Right renal pelvis (tissue), 4 donors: ENCODE data around the gene PTOV1. TPM values are rescaled to one million over a fixed set of nuclear protein-coding genes. Genes with fewer than 3 reads are reported as not detected.

ENCODE experiments used
- DNase-seq, 4 donors: peaks; one replicate each; pipeline ENCODE4 v3.0.0-alpha.2; 2013; ENCODE audit warnings: low read depth in 4 of 4, low spot score in 3 of 4, missing footprints in 1 of 4
- polyA plus RNA-seq, 4 donors: library from polyadenylated mRNA; unstranded; fragments of 120-200 nt; gene quantifications; one replicate each; pipeline ENCODE4 v1.2.1, GENCODE V29; 2013; ENCODE audit not compliant: insufficient read length in 4 of 4

Gene PTOV1
- polyA plus RNA-seq, 4 donors: 249 to 353 (median 277) TPM

DNA sequence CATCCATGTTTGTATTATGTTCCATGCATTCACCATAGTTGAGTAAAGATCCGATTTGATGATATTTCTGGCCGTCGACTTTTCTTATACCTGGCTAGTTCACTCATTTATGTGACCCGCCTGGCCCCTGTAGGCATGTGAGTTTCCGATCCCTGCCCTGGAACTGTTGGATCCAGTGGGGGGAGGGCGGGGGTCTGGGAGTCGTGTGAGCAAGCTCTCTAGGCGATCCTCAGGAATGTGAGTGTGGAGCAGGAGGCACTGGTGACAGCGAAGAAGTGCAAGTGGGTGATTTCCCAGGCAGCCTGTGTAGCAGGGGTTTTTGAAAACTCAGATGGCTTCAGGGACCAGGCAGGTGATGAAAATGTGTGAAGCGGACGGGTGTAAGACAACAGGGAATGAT, 10.6 kb upstream of the PTOV1 start:
- DNase-seq: no peak

GRCh38 chr19:49840736-49841249, 10.2 kb upstream of the PTOV1 start:
- DNase-seq: no peak

GRCh38 chr19:49843265-49843664, 7.7 kb upstream of the PTOV1 start:
- no peak for DNase-seq

GRCh38 chr19:49844138-49845095, 6.5 kb upstream of the PTOV1 start:
- no peak for DNase-seq

DNA sequence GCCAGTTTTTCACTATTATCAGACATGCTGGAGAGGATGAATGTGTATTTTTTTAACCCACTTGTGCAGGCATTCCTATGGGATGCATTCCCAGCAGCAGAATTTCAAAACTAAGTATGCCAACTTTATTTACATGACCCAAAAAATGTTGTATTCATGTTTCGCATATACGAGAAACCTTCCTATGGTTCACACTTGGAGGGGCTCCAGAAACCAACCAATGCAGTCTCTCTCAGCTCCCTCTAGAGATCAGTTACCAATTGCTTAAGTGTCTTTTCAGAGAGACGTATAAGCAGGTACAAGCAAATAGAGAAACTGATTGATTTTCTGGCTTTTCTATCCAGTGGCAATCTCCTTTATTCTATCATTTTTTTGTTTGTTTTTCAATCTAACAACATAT, 5.5 kb upstream of the PTOV1 start:
- DNase-seq: no peak

- no peak for DNase-seq
These were observed 4.6 kb upstream of the PTOV1 start for GRCh38 chr19:49846408-49846807.

DNA sequence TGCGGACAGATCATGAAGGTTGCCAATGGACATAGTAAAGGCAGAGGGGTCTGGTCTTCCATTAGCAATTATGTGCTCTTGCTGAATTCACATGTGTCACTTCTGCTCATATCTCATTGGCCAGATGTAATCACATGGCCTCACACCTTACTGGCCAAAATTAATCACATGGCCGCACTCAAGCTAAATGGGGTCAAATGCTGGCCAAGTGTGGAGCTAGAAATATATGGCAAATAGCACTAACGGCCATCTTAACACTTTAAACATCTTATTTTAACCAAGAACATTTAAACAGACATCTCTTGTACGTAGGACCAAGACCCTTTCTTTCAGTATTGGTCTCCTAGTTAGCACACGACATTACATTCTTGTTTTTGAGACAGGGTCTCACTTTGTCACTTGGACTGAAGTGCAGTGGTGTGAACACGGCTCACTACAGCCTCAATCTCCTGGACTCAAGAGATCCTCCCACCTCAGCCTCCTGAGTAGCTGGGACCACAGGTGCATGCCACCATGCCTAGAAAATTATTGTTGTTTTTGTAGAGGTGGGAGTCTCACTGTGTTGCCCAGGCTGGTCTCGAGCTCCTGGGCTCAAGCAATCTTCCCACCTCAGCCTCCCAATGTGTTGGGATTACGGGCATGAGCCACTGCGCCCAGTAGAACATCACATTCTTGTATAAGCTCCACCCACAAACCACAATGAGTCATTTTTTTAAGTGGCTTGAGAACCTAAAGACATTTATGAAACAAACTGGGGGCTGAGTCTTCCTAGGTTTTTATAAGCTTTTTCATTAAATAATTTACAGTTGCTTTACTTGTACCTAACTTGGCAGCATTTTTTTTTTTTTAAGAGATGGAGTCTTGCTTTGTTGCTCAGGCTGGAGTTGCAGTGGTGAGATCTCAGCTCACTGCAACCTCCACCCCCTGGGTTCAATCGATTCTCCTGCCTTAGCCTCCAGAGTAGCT, 2.9 kb upstream of the PTOV1 start:
- DNase-seq: no peak

GRCh38 chr19:49848938-49849337, 2.0 kb upstream of the PTOV1 start:
- DNase-seq: no peak

DNA sequence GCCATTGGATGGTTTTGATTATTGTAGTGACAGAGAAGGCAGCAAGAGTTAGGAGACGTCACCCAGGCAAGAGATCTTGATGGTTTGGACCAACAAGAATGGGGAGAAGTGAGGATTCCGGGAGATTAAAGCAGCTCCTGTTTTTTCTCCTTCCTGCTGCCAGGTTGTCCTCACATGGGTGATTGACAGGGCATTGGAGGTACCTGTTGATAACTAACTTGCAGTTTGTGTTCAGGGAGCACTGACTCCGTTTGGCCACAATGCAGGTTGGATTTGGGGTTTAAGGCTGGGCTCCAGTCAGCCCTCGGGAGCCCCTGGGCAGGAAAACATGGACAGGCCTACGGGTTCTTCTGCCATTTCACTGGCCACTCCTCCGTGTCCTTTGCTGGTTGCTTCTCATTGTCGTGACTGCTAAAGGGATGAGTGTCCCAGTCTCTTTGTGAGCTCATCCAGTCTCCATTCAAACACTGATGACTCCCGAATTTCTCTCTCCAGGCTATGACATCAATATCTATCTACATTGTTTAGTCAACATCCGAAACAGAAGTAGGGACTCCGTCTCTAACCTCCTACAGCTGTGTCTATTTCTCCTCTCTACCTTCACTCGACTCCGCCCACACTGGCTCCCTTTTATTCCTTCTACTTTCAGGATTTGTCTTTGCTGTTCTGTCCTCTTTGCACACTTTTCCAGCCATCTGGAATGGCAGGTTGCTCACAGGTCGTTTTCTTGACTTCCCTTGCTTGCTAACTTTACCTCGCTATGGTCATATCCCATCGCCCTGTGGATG, 1.3 kb upstream of the PTOV1 start:
- DNase-seq: no peak

DNA sequence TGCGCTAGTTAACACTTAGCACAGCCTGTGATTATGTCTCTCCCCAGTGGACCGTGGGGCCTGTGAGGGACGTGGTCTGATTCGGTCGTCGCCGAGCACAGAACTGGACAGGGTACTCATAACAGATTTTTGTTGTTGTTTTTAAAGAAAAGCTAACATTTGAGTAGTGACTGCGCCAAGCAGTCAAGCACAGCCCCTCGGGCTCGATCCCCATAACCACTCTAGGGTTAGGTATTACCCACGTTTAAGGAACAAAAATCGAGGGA, 805 bp upstream of the PTOV1 start:
- DNase-seq: no peak

GRCh38 chr19:49851456-49852259, 699 bp downstream of the PTOV1 start:
- no peak for DNase-seq

DNA sequence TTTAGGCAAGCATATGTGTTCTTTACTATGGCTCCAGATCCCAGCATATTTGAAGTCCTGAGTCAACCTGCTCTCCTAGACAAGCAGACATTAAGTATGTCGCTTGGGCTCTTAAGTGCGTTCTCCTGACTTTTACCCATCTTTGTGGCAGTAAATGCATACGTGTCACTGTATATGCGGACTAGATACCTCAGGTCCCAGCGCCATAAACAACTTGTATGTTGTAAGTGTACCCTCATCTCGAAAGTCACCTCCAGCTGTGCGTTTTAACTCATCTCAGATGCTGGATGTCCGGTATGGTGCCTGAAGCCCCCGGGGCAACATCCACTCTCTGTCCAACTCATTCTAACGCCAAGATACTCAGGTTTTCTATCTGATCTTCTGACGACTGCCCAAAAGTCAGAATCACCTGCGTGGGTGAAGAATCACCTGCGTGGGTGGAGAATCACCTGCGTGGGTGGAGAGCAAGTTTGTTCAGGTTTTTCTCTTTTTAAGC, 1.7 kb downstream of the PTOV1 start:
- no peak for DNase-seq

DNA sequence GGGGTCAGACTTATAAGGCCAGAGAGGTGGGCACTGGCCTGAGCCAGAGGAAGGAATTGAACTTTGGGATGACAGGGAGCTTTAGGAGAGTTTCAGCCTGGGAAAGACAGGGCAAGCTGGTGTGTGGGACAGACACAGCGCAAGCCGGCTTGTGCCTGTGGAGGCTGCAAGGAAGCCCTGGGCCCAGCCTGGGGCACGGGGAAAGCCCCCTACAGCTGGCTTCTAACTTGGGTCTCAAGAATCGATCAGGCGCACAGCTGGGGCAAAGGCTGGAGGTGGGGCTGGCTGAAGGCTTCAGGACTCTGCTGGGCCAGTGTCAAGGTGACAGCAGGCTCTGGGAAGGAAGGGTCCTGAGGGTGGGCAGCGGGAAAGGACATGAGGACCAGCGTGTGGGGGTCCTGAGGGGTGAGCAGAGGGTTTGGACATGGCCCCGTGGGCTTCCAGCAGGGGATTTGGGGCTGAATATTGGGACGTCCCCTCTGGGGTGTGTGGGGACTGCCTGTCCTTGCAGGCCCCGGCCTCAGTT, 3.0 kb downstream of the PTOV1 start:
- DNase-seq: no peak

- no peak for DNase-seq
These were observed 3.7 kb downstream of the PTOV1 start for GRCh38 chr19:49854378-49855263.

- no peak for DNase-seq
These were observed 4.3 kb downstream of the PTOV1 start for GRCh38 chr19:49855277-49855675.

GRCh38 chr19:49855676-49856573, 5.0 kb downstream of the PTOV1 start:
- no peak for DNase-seq

GRCh38 chr19:49856574-49857021, 5.6 kb downstream of the PTOV1 start:
- DNase-seq: no peak
